ENCODE results near the gene PAWR. TPM values are rescaled to one million over a fixed set of nuclear protein-coding genes. Genes with fewer than 3 reads are reported as not detected.

PAWR gene
- total and polyA plus RNA-seq, 9 donors: 26.4 to 125 (median 72.8) TPM

- Histone ChIP-seq H3K9me3 (no peaks in the 10 kb centered on the region), H3K27me3 (no peaks in the 10 kb centered on the region), H3K36me3 (no peaks in the 10 kb centered on the region), H3K4me1 (ENCODE audit: insufficient read depth) (peaks cover 2% of the 10 kb centered on the region), H3K4me3 (no peak overlapping the region), H3K27ac (no peak overlapping the region)
- no peak for DNase-seq
- TF ChIP-seq POLR2A (IDR thresholded peaks at IDR 0.05) (no peak), CTCF (IDR thresholded peaks at IDR 0.05) (no peak), EP300 (IDR thresholded peaks at IDR 0.05) (no peak)
- 26 to 49% (median 39%) methylated on average over 4 of the region's 4 CpGs for WGBS, 3 donors
- intact Hi-C loops (cut with DNase I): no loop called here
Measured at GRCh38 chr12:79644274-79645234, 46.2 kb downstream of the PAWR start.

DNA sequence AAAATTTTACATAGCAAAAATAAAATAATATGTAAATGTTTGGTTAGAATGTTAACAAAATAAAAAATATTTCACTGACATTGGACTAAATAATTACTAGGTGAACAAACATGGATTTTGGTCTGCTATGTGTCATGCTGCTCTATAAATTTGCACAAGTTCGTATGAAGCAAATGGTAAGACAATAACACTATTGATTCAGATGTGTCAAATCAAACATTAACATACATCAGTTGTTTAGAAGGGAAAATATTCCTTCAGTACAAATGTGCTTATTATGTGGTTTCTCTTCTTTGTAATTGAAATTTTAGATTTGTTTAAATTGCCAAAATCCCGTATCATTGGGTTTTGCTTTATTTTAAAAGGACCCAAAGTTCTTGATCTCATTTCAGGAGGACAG, 46.9 kb downstream of the PAWR start:
- intact Hi-C loops (cut with DNase I): no loop called here
- Histone ChIP-seq H3K4me1 (ENCODE audit: insufficient read depth) (peaks cover 2% of the 10 kb centered on the region), H3K36me3 (no peaks in the 10 kb centered on the region), H3K27me3 (no peaks in the 10 kb centered on the region), H3K4me3 (no peak overlapping the region), H3K9me3 (no peaks in the 10 kb centered on the region), H3K27ac (no peak overlapping the region)
- WGBS, 3 donors: 46 to 67% (median 51%) methylated on average over 2 of the region's 2 CpGs
- no peak for TF ChIP-seq POLR2A (IDR thresholded peaks at IDR 0.05)
- TF ChIP-seq EP300 (IDR thresholded peaks at IDR 0.05): no peak
- TF ChIP-seq CTCF (IDR thresholded peaks at IDR 0.05): no peak
- no peak for DNase-seq

DNA sequence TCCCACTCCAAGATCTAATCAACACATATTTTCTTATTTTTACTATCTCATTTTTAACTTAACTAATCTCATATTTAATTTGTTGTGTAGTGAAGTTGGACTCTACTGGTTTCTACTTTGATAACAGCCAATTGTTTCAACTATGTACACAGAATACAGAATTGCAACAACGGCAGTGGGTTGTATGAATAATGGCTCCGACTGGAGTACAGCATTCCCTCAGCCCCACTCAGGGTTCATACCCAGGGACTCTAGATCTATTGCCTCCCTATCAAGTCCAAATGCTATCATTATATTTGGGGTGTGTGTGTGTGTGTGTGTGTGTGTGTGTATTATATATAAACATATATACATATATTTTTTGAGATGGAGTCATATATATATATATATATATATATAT, 52.3 kb downstream of the PAWR start:
- Histone ChIP-seq H3K36me3 (no peaks in the 10 kb centered on the region), H3K4me1 (ENCODE audit: insufficient read depth) (peaks cover 6% of the 10 kb centered on the region), H3K27ac (no peak overlapping the region), H3K27me3 (no peaks in the 10 kb centered on the region), H3K9me3 (no peaks in the 10 kb centered on the region), H3K4me3 (no peak overlapping the region)
- intact Hi-C loops (cut with DNase I): no loop called here
- WGBS, 3 donors: 58 to 74% (median 63%) methylated on average over 2 of the region's 2 CpGs
- TF ChIP-seq EP300 (IDR thresholded peaks at IDR 0.05) (no peak), POLR2A (IDR thresholded peaks at IDR 0.05) (no peak), CTCF (IDR thresholded peaks at IDR 0.05) (no peak)
- DNase-seq: no peak

DNA sequence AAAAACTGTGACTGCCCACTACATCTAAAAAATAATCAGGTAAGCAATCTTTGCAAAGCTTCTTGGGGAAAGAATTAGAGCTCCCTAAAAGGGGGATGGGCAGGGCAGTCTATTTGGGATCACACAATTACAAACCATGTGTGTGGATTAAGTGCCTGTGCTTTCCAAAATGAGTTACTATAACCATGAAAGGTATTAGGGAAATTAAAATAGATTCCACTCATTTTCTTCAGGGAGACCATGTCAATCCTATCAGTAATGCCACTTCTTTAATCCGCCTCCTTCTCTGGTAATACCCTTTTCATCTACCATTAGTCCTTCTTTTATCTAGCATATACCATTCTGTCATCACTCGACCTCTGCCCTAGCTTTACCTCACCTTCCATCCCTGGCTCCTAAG, 53.7 kb downstream of the PAWR start:
- no peaks in the 10 kb centered on the region for H3K36me3 ChIP-seq
- no peaks in the 10 kb centered on the region for H3K9me3 ChIP-seq
- intact Hi-C loops (cut with DNase I): no loop called here
- WGBS, 3 donors: 82 to 92% (median 88%) methylated on average over 2 of the region's 2 CpGs
- DNase-seq: no peak
- H3K27me3 ChIP-seq: no peaks in the 10 kb centered on the region
- H3K27ac ChIP-seq: no peak overlapping the region
- no peak for TF ChIP-seq CTCF (IDR thresholded peaks at IDR 0.05)
- TF ChIP-seq EP300 (IDR thresholded peaks at IDR 0.05): no peak
- TF ChIP-seq POLR2A (IDR thresholded peaks at IDR 0.05): no peak
- no peak overlapping the region for H3K4me3 ChIP-seq
- H3K4me1 ChIP-seq (ENCODE audit: insufficient read depth): peaks cover 7% of the 10 kb centered on the region
